WTC11 (cell line): ENCODE measurements around the gene TMPRSS6. TPM values are rescaled to one million over a fixed set of nuclear protein-coding genes. Genes with fewer than 3 reads are reported as not detected.

Experiments used
- ATAC-seq: fragments of 200-7000 bp; cut with Tn5 transposase; 2 replicates; pipeline ENCODE4 v1.10.0; 2021; ENCODE audit warnings: mild to moderate bottlenecking, moderate library complexity
- CTCF ChIA-PET: fragments of 300-600 bp; sonication (Branson Sonifier 250); formaldehyde crosslinking; loops from one replicate; lab custom pipeline; 2021; ENCODE audit warnings: antibody characterized with exemption; lab: Charles Lee
- POLR2A ChIA-PET: fragments of 350-600 bp; sonication (Branson Sonifier 250); formaldehyde crosslinking; loops from one replicate; lab custom pipeline; 2021; ENCODE audit warnings: antibody characterized with exemption; lab: Charles Lee
- DNase-seq: peaks from one replicate; pipeline ENCODE4 v3.0.0; 2021; ENCODE audit warnings: low spot score
- H3K27ac Mint-ChIP-seq: 2 replicates; pipeline ENCODE4 v1.8.0; 2021; ENCODE audit warnings: mixed read lengths
- H3K27me3 Mint-ChIP-seq: 2 replicates; pipeline ENCODE4 v1.8.0; 2021; ENCODE audit warnings: low read depth, mild to moderate bottlenecking, moderate library complexity, mixed read lengths
- H3K36me3 Mint-ChIP-seq: 2 replicates; pipeline ENCODE4 v1.8.0; 2021; ENCODE audit warnings: mixed read lengths
- H3K4me1 Mint-ChIP-seq: 2 replicates; pipeline ENCODE4 v1.8.0; 2022; ENCODE audit warnings: mixed read lengths
- H3K4me3 Mint-ChIP-seq: 2 replicates; pipeline ENCODE4 v1.8.0; 2021; ENCODE audit warnings: mild to moderate bottlenecking, moderate library complexity, mixed read lengths
- H3K9me3 Mint-ChIP-seq: 2 replicates; pipeline ENCODE4 v1.8.0; 2021; ENCODE audit warnings: mixed read lengths
- CREB1 ChIP-seq: sonication (generic); formaldehyde crosslinking; IDR thresholded peaks from 2 replicates; pipeline ENCODE4 v1.8.0; 2023; ENCODE audit warnings: mild to moderate bottlenecking, missing genetic modification reagents
- EMX1 ChIP-seq: fragments of 250-450 bp; sonication (Bioruptor Pico); IDR thresholded peaks from 2 replicates; pipeline ENCODE4 v1.8.0; 2021; ENCODE audit warnings: mild to moderate bottlenecking
- ESRRA ChIP-seq: sonication (generic); formaldehyde crosslinking; IDR thresholded peaks from 2 replicates; pipeline ENCODE4 v1.8.1; 2022; ENCODE audit warnings: mild to moderate bottlenecking, missing genetic modification reagents, borderline replicate concordance
- FOXJ3 ChIP-seq: sonication (generic); formaldehyde crosslinking; IDR thresholded peaks from 2 replicates; pipeline ENCODE4 v1.9.0; 2021; ENCODE audit warnings: missing genetic modification reagents, mild to moderate bottlenecking, borderline replicate concordance
- MYBL2 ChIP-seq: sonication (generic); formaldehyde crosslinking; IDR thresholded peaks from 2 replicates; pipeline ENCODE4 v1.8.1; 2023; ENCODE audit warnings: mild to moderate bottlenecking, moderate library complexity, missing genetic modification reagents
- RELA ChIP-seq: sonication (generic); formaldehyde crosslinking; IDR thresholded peaks from 2 replicates; pipeline ENCODE4 v1.8.1; 2022; ENCODE audit warnings: missing genetic modification reagents, mild to moderate bottlenecking, borderline replicate concordance
- SMAD3 ChIP-seq: sonication (generic); formaldehyde crosslinking; IDR thresholded peaks from 2 replicates; pipeline ENCODE4 v1.8.0; 2022; ENCODE audit warnings: missing genetic modification reagents, mild to moderate bottlenecking, borderline replicate concordance
- SP1 ChIP-seq: sonication (generic); formaldehyde crosslinking; conservative IDR thresholded peaks from 2 replicates; pipeline ENCODE4 v1.8.1; 2022; ENCODE audit warnings: missing genetic modification reagents
- TCF7 ChIP-seq: sonication (generic); formaldehyde crosslinking; IDR thresholded peaks from 2 replicates; pipeline ENCODE4 v1.8.0; 2022; ENCODE audit warnings: mild to moderate bottlenecking, low read depth, missing genetic modification reagents, moderate library complexity
- TEAD1 ChIP-seq: sonication (generic); formaldehyde crosslinking; IDR thresholded peaks from 2 replicates; pipeline ENCODE4 v1.8.0; 2022; ENCODE audit warnings: mild to moderate bottlenecking, missing genetic modification reagents
- ZNF219 ChIP-seq: sonication (generic); formaldehyde crosslinking; IDR thresholded peaks from 2 replicates; pipeline ENCODE4 v1.8.0; 2023; ENCODE audit warnings: missing genetic modification reagents, mild to moderate bottlenecking, borderline replicate concordance
- ZNF671 ChIP-seq: fragments of 250-450 bp; sonication (Bioruptor Pico); IDR thresholded peaks from 2 replicates; pipeline ENCODE4 v1.8.0; 2021; ENCODE audit warnings: mild to moderate bottlenecking
- total RNA-seq: library from RNA; stranded (reverse); gene quantifications from 3 replicates; pipeline ENCODE4 v1.2.3, GENCODE V29; 2021
- TF ChIP-seq, protein P1 (sequence below): fragments of 250-450 bp; sonication (Bioruptor Pico); IDR thresholded peaks from 2 replicates; pipeline ENCODE4 v1.9.0; 2021; ENCODE audit warnings: moderate library complexity, mild to moderate bottlenecking, inconsistent platforms, borderline replicate concordance
- TF ChIP-seq, protein P2 (sequence below): sonication (generic); formaldehyde crosslinking; IDR thresholded peaks from 2 replicates; pipeline ENCODE4 v1.8.1; 2022; ENCODE audit warnings: mild to moderate bottlenecking, moderate library complexity, missing genetic modification reagents
- TF ChIP-seq, protein P3 (sequence below): fragments of 250-450 bp; sonication (Bioruptor Pico); IDR thresholded peaks from 2 replicates; pipeline ENCODE4 v2.1.2; 2022; ENCODE audit warnings: mild to moderate bottlenecking, moderate library complexity
- TF ChIP-seq, protein P4 (sequence below): fragments of 200-600 bp; IDR thresholded peaks from 2 replicates; pipeline ENCODE4 v1.8.0; 2022; ENCODE audit warnings: antibody characterized with exemption
- TF ChIP-seq, protein P5 (sequence below): sonication (generic); formaldehyde crosslinking; IDR thresholded peaks from 2 replicates; pipeline ENCODE4 v1.8.0; 2022; ENCODE audit warnings: mild to moderate bottlenecking, missing genetic modification reagents
- TF ChIP-seq, protein P6 (sequence below): fragments of 250-450 bp; sonication (Bioruptor Pico); IDR thresholded peaks from 2 replicates; pipeline ENCODE4 v1.9.0; 2021; ENCODE audit warnings: mild to moderate bottlenecking, borderline replicate concordance
- TF ChIP-seq, protein P7 (sequence below): sonication (generic); formaldehyde crosslinking; conservative IDR thresholded peaks from 2 replicates; pipeline ENCODE4 v1.8.1; 2023; ENCODE audit warnings: mild to moderate bottlenecking, low read depth, missing genetic modification reagents, moderate library complexity

The TMPRSS6 gene
- total RNA-seq, 1 experiment from 2014 or later, result 0.11 TPM

DNA sequence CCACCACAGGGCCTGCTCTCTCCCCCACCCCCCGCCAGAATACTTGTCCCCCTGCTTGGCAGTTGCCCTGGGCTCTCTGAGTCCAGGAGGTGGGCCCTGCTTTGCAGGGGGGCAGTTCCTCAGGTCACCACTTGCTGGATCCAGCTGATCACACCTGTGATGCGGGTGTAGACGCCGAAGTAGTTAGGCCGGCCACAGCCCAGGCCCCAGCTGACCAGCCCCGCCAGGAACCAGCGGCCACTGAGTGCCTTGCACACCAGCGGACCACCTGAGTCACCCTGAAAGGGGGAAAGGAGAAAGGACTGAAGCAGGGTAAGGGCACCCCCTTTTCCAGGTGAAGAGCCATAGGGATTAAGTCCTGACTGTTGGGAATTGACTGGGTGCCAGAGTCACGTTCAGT lies 43.6 kb downstream of the TMPRSS6 start (continued):
- no peak for TF ChIP-seq SMAD3 (CRISPR knock-in tag)

DNA sequence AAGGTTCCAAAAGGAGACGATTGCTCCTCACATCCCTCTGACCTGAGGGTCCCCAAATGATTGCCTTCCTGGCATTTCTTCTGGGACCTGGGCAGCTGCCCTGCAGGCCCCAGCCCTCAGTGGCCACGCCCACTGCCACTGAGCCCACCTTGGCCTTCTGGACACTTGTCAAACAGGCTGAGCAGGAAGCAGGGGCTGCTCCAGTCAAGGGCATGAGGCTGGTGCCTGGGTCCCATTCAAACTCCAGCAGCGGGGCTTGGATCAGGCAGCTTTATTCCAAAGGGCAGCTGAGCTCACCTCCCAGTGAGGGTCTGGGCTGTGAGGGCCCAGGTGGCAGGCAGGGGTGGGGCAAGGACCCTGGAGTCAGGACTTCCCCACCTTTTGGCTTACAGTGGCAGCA lies 44.3 kb downstream of the TMPRSS6 start:
- POLR2A ChIA-PET, result interaction anchor here (0.6 kb wide), 1 partner anchor 1689 kb away, joined by 7 read pairs; no protein-coding TSS in a partner anchor
- DNase-seq (no peak), ATAC-seq (no peak)
- peaks cover 19% of the 10 kb centered on the region for H3K4me1 Mint-ChIP-seq
- no peaks in the 10 kb centered on the region for H3K9me3 Mint-ChIP-seq
- TF ChIP-seq TCF7 (CRISPR knock-in tag), result no peak
- no peak for TF ChIP-seq FOXJ3 (CRISPR knock-in tag)
- TF ChIP-seq, protein P1, sequence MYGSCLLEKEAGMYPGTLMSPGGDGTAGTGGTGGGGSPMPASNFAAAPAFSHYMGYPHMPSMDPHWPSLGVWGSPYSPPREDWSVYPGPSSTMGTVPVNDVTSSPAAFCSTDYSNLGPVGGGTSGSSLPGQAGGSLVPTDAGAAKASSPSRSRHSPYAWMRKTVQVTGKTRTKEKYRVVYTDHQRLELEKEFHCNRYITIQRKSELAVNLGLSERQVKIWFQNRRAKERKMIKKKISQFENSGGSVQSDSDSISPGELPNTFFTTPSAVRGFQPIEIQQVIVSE (CRISPR knock-in tag), result no peak
- no peak for TF ChIP-seq CREB1 (CRISPR knock-in tag)
- TF ChIP-seq ZNF219 (CRISPR knock-in tag), result no peak
- TF ChIP-seq MYBL2, result no peak
- TF ChIP-seq, protein P2, sequence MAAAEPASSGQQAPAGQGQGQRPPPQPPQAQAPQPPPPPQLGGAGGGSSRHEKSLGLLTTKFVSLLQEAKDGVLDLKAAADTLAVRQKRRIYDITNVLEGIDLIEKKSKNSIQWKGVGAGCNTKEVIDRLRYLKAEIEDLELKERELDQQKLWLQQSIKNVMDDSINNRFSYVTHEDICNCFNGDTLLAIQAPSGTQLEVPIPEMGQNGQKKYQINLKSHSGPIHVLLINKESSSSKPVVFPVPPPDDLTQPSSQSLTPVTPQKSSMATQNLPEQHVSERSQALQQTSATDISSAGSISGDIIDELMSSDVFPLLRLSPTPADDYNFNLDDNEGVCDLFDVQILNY (CRISPR knock-in tag), result no peak
- TF ChIP-seq, protein P3, sequence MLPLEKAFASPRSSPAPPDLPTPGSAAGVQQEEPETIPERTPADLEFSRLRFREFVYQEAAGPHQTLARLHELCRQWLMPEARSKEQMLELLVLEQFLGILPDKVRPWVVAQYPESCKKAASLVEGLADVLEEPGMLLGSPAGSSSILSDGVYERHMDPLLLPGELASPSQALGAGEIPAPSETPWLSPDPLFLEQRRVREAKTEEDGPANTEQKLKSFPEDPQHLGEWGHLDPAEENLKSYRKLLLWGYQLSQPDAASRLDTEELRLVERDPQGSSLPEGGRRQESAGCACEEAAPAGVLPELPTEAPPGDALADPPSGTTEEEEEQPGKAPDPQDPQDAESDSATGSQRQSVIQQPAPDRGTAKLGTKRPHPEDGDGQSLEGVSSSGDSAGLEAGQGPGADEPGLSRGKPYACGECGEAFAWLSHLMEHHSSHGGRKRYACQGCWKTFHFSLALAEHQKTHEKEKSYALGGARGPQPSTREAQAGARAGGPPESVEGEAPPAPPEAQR (CRISPR knock-in tag), result no peak
- TF ChIP-seq, protein P4, sequence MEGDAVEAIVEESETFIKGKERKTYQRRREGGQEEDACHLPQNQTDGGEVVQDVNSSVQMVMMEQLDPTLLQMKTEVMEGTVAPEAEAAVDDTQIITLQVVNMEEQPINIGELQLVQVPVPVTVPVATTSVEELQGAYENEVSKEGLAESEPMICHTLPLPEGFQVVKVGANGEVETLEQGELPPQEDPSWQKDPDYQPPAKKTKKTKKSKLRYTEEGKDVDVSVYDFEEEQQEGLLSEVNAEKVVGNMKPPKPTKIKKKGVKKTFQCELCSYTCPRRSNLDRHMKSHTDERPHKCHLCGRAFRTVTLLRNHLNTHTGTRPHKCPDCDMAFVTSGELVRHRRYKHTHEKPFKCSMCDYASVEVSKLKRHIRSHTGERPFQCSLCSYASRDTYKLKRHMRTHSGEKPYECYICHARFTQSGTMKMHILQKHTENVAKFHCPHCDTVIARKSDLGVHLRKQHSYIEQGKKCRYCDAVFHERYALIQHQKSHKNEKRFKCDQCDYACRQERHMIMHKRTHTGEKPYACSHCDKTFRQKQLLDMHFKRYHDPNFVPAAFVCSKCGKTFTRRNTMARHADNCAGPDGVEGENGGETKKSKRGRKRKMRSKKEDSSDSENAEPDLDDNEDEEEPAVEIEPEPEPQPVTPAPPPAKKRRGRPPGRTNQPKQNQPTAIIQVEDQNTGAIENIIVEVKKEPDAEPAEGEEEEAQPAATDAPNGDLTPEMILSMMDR, result no peak
- TF ChIP-seq, protein P5, sequence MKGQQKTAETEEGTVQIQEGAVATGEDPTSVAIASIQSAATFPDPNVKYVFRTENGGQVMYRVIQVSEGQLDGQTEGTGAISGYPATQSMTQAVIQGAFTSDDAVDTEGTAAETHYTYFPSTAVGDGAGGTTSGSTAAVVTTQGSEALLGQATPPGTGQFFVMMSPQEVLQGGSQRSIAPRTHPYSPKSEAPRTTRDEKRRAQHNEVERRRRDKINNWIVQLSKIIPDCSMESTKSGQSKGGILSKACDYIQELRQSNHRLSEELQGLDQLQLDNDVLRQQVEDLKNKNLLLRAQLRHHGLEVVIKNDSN (CRISPR knock-in tag), result no peak
- no peak for TF ChIP-seq SP1 (CRISPR knock-in tag)
- no peak for TF ChIP-seq RELA
- TF ChIP-seq ZNF671 (CRISPR knock-in tag), result no peak
- no peak for TF ChIP-seq ESRRA (CRISPR knock-in tag)
- TF ChIP-seq, protein P6, sequence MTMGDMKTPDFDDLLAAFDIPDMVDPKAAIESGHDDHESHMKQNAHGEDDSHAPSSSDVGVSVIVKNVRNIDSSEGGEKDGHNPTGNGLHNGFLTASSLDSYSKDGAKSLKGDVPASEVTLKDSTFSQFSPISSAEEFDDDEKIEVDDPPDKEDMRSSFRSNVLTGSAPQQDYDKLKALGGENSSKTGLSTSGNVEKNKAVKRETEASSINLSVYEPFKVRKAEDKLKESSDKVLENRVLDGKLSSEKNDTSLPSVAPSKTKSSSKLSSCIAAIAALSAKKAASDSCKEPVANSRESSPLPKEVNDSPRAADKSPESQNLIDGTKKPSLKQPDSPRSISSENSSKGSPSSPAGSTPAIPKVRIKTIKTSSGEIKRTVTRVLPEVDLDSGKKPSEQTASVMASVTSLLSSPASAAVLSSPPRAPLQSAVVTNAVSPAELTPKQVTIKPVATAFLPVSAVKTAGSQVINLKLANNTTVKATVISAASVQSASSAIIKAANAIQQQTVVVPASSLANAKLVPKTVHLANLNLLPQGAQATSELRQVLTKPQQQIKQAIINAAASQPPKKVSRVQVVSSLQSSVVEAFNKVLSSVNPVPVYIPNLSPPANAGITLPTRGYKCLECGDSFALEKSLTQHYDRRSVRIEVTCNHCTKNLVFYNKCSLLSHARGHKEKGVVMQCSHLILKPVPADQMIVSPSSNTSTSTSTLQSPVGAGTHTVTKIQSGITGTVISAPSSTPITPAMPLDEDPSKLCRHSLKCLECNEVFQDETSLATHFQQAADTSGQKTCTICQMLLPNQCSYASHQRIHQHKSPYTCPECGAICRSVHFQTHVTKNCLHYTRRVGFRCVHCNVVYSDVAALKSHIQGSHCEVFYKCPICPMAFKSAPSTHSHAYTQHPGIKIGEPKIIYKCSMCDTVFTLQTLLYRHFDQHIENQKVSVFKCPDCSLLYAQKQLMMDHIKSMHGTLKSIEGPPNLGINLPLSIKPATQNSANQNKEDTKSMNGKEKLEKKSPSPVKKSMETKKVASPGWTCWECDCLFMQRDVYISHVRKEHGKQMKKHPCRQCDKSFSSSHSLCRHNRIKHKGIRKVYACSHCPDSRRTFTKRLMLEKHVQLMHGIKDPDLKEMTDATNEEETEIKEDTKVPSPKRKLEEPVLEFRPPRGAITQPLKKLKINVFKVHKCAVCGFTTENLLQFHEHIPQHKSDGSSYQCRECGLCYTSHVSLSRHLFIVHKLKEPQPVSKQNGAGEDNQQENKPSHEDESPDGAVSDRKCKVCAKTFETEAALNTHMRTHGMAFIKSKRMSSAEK (CRISPR knock-in tag), result no peak
- no peak for TF ChIP-seq TEAD1 (CRISPR knock-in tag)
- TF ChIP-seq, protein P7, sequence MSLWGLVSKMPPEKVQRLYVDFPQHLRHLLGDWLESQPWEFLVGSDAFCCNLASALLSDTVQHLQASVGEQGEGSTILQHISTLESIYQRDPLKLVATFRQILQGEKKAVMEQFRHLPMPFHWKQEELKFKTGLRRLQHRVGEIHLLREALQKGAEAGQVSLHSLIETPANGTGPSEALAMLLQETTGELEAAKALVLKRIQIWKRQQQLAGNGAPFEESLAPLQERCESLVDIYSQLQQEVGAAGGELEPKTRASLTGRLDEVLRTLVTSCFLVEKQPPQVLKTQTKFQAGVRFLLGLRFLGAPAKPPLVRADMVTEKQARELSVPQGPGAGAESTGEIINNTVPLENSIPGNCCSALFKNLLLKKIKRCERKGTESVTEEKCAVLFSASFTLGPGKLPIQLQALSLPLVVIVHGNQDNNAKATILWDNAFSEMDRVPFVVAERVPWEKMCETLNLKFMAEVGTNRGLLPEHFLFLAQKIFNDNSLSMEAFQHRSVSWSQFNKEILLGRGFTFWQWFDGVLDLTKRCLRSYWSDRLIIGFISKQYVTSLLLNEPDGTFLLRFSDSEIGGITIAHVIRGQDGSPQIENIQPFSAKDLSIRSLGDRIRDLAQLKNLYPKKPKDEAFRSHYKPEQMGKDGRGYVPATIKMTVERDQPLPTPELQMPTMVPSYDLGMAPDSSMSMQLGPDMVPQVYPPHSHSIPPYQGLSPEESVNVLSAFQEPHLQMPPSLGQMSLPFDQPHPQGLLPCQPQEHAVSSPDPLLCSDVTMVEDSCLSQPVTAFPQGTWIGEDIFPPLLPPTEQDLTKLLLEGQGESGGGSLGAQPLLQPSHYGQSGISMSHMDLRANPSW (CRISPR knock-in tag), result no peak
- TF ChIP-seq EMX1, result no peak
- TF ChIP-seq, all 79 proteins: peak for 0
- peaks cover 39% of the 10 kb centered on the region for H3K27me3 Mint-ChIP-seq
- CTCF ChIA-PET, result interaction anchor here (0.9 to 1.2 kb wide), 3 partner anchors 19 to 43 kb away, joined by 3 to 4 read pairs (median 3); no protein-coding TSS in a partner anchor
- H3K27ac Mint-ChIP-seq, result no peak overlapping the region
- H3K4me3 Mint-ChIP-seq, result no peak overlapping the region
- H3K36me3 Mint-ChIP-seq, result no peaks in the 10 kb centered on the region
